H1 (cell line): ENCODE data around the gene FOXB1. TPM values are rescaled to one million over a fixed set of nuclear protein-coding genes. Genes with fewer than 3 reads are reported as not detected.

Experiments
- BACH1 ChIP-seq: IDR thresholded peaks from 2 replicates; pipeline ENCODE4 v1.6.1; 2012; ENCODE audit warnings: low read length, improper control_type of control experiment
- CTBP2 ChIP-seq: IDR thresholded peaks from 2 replicates; pipeline ENCODE4 v1.7.0; 2011; ENCODE audit warnings: borderline replicate concordance, mild to moderate bottlenecking, moderate library complexity, mixed read lengths, low read length; ENCODE audit not compliant: insufficient read depth, insufficient read length
- JUN ChIP-seq: IDR thresholded peaks from 2 replicates; pipeline ENCODE4 v1.6.1; 2011; ENCODE audit warnings: low read depth, mild to moderate bottlenecking, improper control_type of control experiment, low read length
- MAFK ChIP-seq: IDR thresholded peaks from 2 replicates; pipeline ENCODE4 v1.6.1; 2012; ENCODE audit warnings: low read depth, mild to moderate bottlenecking, improper control_type of control experiment, low read length
- RNF2 ChIP-seq: fragments of 200-900, 300-1000 bp; sonication (generic); IDR thresholded peaks from 2 replicates; pipeline ENCODE4 v1.7.1; 2016; ENCODE audit warnings: borderline replicate concordance, low read depth, mild to moderate bottlenecking, antibody characterized with exemption, low read length; ENCODE audit not compliant: poor library complexity, severe bottlenecking; ENCODE audit errors: missing control alignments
- SP1 ChIP-seq: IDR thresholded peaks from 2 replicates; pipeline ENCODE4 v1.6.1; 2011; ENCODE audit warnings: low read depth, low read length
- polyA plus RNA-seq, 7 experiments: library from polyadenylated mRNA; depleted of rRNA in 3 of 7; stranded (reverse) in 5 of 7; unstranded in 2 of 7; fragments of >200 nt in 5 of 7; fragments of 200-250 nt in 2 of 7; gene quantifications; 1 replicate in 5 of 7; 2 replicates in 1 of 7; 4 replicates in 1 of 7; pipeline versions ENCODE4 v1.2.1 to v1.2.3, GENCODE V29; 2011 to 2013; ENCODE audit warnings: missing spikeins in 2 of 7, mixed read lengths in 2 of 7
- total RNA-seq: library from RNA; stranded (reverse); fragmentation: NEBNext Ultra II Directional; extraction: Animal tissue kit (Norgen Biotek cat#: 25700); gene quantifications from 2 replicates; pipeline ENCODE4 v1.2.1, GENCODE V29; 2021
- TF ChIP-seq, protein P1 (sequence below): fragments of 300-600 bp; sonication (generic); IDR thresholded peaks from 2 replicates; pipeline ENCODE4 v1.7.1; 2012; ENCODE audit warnings: low read length, moderate library complexity, mild to moderate bottlenecking, inconsistent platforms; ENCODE audit not compliant: insufficient replicate concordance

The FOXB1 gene
- total and polyA plus RNA-seq, 2 of the 8 experiments (the other 6 are each of a cell fraction or from before 2014, with no cell fraction given), result 0.92 to 1.5 TPM

DNA sequence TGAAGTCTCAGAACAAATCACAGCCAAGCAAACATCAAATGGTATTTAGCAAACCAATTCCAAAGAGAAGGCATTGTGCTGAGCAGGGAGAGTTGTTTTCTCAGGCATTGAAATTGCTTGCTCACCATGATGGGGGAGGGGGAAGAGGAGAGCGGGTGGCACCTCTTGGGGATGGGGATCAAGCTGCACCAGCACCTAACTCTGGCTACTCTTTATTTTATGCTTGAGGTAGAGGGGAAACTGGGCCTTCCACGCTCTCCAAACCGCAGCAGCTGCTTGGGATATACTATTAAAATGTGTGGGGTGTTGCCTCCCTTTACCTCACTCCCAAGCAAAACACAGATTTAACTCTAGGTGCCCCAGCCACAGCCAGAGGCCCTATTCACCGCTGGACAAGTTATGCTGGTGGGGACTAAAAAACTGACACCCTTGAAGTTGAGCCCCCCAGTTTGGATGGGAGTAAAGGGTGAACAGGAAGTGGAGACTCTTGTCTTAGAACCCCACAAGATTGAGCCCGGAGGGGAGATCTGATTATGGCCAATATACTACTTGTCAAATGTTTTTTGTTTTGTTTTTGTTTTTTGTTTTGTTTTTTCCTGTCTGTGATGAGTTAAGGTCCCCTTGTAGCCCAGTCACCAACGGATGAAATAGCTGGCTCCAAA, 5.0 kb upstream of the FOXB1 start (continued):
- TF ChIP-seq, protein P1, sequence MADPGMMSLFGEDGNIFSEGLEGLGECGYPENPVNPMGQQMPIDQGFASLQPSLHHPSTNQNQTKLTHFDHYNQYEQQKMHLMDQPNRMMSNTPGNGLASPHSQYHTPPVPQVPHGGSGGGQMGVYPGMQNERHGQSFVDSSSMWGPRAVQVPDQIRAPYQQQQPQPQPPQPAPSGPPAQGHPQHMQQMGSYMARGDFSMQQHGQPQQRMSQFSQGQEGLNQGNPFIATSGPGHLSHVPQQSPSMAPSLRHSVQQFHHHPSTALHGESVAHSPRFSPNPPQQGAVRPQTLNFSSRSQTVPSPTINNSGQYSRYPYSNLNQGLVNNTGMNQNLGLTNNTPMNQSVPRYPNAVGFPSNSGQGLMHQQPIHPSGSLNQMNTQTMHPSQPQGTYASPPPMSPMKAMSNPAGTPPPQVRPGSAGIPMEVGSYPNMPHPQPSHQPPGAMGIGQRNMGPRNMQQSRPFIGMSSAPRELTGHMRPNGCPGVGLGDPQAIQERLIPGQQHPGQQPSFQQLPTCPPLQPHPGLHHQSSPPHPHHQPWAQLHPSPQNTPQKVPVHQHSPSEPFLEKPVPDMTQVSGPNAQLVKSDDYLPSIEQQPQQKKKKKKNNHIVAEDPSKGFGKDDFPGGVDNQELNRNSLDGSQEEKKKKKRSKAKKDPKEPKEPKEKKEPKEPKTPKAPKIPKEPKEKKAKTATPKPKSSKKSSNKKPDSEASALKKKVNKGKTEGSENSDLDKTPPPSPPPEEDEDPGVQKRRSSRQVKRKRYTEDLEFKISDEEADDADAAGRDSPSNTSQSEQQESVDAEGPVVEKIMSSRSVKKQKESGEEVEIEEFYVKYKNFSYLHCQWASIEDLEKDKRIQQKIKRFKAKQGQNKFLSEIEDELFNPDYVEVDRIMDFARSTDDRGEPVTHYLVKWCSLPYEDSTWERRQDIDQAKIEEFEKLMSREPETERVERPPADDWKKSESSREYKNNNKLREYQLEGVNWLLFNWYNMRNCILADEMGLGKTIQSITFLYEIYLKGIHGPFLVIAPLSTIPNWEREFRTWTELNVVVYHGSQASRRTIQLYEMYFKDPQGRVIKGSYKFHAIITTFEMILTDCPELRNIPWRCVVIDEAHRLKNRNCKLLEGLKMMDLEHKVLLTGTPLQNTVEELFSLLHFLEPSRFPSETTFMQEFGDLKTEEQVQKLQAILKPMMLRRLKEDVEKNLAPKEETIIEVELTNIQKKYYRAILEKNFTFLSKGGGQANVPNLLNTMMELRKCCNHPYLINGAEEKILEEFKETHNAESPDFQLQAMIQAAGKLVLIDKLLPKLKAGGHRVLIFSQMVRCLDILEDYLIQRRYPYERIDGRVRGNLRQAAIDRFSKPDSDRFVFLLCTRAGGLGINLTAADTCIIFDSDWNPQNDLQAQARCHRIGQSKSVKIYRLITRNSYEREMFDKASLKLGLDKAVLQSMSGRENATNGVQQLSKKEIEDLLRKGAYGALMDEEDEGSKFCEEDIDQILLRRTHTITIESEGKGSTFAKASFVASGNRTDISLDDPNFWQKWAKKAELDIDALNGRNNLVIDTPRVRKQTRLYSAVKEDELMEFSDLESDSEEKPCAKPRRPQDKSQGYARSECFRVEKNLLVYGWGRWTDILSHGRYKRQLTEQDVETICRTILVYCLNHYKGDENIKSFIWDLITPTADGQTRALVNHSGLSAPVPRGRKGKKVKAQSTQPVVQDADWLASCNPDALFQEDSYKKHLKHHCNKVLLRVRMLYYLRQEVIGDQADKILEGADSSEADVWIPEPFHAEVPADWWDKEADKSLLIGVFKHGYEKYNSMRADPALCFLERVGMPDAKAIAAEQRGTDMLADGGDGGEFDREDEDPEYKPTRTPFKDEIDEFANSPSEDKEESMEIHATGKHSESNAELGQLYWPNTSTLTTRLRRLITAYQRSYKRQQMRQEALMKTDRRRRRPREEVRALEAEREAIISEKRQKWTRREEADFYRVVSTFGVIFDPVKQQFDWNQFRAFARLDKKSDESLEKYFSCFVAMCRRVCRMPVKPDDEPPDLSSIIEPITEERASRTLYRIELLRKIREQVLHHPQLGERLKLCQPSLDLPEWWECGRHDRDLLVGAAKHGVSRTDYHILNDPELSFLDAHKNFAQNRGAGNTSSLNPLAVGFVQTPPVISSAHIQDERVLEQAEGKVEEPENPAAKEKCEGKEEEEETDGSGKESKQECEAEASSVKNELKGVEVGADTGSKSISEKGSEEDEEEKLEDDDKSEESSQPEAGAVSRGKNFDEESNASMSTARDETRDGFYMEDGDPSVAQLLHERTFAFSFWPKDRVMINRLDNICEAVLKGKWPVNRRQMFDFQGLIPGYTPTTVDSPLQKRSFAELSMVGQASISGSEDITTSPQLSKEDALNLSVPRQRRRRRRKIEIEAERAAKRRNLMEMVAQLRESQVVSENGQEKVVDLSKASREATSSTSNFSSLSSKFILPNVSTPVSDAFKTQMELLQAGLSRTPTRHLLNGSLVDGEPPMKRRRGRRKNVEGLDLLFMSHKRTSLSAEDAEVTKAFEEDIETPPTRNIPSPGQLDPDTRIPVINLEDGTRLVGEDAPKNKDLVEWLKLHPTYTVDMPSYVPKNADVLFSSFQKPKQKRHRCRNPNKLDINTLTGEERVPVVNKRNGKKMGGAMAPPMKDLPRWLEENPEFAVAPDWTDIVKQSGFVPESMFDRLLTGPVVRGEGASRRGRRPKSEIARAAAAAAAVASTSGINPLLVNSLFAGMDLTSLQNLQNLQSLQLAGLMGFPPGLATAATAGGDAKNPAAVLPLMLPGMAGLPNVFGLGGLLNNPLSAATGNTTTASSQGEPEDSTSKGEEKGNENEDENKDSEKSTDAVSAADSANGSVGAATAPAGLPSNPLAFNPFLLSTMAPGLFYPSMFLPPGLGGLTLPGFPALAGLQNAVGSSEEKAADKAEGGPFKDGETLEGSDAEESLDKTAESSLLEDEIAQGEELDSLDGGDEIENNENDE, result peak; percentile 70
- TF ChIP-seq MAFK, result peak; percentile 74; the same call in 1 of the 2 replicates
- peak; percentile 11 for TF ChIP-seq RNF2
- TF ChIP-seq BACH1, result peak; percentile 85
- TF ChIP-seq SP1, result 0 out of 2 replicates have a peak, but pooled peaks have one; percentile 50
- TF ChIP-seq CTBP2, result peak; percentile 63
- no peak for TF ChIP-seq JUN
